ENCODE results near the gene TFEB. TPM values are rescaled to one million over a fixed set of nuclear protein-coding genes. Genes with fewer than 3 reads are reported as not detected.

TFEB gene
- total and polyA plus RNA-seq, 2 donors from 2014 or later, result 50.7 to 51.0 TPM

DNA sequence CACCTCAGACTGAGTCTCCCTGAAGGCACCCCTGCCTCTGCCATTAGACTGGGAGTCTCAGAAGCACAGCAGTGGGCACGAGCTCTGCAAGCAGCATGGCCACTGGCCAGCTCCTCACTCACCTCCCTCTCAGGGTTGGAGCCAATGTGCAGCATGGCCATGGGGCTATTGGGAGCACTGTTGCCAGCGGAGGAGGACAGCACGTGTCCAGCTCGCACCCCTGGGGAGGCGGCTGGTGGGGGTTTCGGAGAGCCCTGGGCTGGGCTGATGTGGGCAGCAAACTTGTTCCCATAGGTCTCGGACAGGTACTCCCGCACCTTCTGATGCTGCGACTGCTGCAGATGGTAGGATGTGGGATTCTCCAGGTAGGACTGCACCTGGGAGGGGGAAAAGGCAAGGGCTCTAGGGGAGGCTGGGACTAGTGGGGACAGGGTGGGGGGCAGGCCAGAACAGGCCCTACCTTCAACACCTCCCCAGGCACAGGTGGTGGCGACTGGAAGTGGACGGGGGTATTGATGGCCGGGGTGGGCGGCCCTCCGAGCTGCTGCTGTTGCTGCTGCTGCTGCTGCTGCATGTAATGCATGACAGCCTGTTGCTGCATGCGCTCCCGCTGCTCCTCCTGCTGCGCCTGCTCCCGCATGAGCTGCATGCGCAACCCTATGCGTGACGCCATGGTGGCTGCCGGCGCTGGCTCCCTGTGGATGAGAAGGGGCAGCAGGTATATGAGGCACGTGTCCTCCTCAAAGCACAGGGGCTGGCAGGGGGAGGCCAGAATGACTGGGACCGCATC lies 44.7 kb downstream of the TFEB start:
- H3K4me1 ChIP-seq (ENCODE audit: control insufficient read depth in 2 of 3, insufficient read depth in 2 of 3, low read depth in 1 of 3, low read length in 3 of 3), result peaks cover 0 to 18% (median 6%) of the 10 kb centered on the region in 3 donors
- TF ChIP-seq, protein P1, sequence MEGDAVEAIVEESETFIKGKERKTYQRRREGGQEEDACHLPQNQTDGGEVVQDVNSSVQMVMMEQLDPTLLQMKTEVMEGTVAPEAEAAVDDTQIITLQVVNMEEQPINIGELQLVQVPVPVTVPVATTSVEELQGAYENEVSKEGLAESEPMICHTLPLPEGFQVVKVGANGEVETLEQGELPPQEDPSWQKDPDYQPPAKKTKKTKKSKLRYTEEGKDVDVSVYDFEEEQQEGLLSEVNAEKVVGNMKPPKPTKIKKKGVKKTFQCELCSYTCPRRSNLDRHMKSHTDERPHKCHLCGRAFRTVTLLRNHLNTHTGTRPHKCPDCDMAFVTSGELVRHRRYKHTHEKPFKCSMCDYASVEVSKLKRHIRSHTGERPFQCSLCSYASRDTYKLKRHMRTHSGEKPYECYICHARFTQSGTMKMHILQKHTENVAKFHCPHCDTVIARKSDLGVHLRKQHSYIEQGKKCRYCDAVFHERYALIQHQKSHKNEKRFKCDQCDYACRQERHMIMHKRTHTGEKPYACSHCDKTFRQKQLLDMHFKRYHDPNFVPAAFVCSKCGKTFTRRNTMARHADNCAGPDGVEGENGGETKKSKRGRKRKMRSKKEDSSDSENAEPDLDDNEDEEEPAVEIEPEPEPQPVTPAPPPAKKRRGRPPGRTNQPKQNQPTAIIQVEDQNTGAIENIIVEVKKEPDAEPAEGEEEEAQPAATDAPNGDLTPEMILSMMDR (IDR thresholded peaks at IDR 0.05; ENCODE audit: borderline replicate concordance, extremely low read depth, insufficient read depth), result no peak
- intact Hi-C loops (cut with DNase I), result no loop called here
- no peak overlapping the region for H3K9ac ChIP-seq (ENCODE audit: low read length in 3 of 3)
- no peak overlapping the region for H3K4me3 ChIP-seq (ENCODE audit: low read length in 3 of 3)
- DNase-seq, result peak in 1 of 5 donors; percentile 72
- H3K36me3 ChIP-seq (ENCODE audit: control insufficient read depth in 2 of 3, insufficient read depth in 3 of 3, low read length in 3 of 3), result peaks cover 0 to 13% (median 5%) of the 10 kb centered on the region in 3 donors
- no peaks in the 10 kb centered on the region for H3K27me3 ChIP-seq (ENCODE audit: control insufficient read depth, insufficient read depth, low read length)
- H3K27ac ChIP-seq (ENCODE audit: low read depth in 2 of 2, low read length in 2 of 2), result peak overlapping the region in 1 of 2 donors; percentile 25
- H3K9me3 ChIP-seq (ENCODE audit: control insufficient read depth in 2 of 3, insufficient read depth in 1 of 3, low read length in 3 of 3), result no peaks in the 10 kb centered on the region
- no peak for FAIRE-seq

DNA sequence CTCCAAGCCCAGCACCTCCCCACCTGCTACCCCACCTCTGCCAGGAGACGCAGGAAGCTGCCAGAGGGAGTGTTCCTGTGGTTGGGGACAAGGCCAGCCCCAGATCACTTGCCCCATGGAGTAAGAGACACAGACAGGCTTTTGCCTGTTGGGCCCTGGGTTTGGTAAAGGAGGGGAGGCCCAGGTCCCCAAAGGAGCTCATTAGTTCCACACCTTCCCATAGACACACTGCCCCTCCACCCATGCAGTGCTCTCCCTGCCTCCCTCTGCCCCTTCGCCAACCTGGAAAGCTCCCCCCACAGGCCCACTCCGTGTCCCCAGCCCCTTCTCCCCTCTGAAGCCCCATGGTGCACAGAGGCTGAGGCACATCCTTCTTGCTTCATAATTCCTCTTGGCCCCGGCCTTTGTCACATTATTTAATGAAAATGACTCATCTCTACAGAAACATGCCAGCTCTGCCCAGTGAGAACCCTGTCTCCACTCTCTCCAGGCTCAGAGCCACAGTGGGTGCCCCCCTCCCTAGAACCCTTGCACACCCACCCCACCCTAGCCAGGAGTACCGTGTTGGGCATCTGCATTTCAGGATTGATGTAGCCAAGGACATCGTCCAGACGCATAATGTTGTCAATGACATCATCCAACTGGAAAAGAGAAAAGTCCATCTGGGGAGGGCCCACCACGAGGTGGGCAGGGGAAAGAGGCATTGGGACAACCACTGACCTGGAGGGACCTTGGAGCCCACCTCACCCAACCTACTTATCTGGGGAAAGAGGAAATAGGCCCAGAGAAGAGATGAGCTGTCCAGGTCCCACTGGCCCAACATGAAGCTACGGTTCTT lies 46.0 kb downstream of the TFEB start:
- DNase-seq, result peak in 2 of 5 donors; percentile 28 to 43
- no peaks in the 10 kb centered on the region for H3K27me3 ChIP-seq (ENCODE audit: control insufficient read depth, insufficient read depth, low read length)
- peak overlapping the region; percentile 81 to 86 for H3K27ac ChIP-seq (ENCODE audit: low read depth in 2 of 2, low read length in 2 of 2)
- peaks cover 0 to 18% (median 0%) of the 10 kb centered on the region in 3 donors for H3K4me1 ChIP-seq (ENCODE audit: control insufficient read depth in 2 of 3, insufficient read depth in 2 of 3, low read depth in 1 of 3, low read length in 3 of 3)
- peak overlapping the region in 1 of 3 donors; percentile 48 for H3K9ac ChIP-seq (ENCODE audit: low read length in 3 of 3)
- H3K4me3 ChIP-seq (ENCODE audit: low read length in 3 of 3), result no peak overlapping the region
- no peaks in the 10 kb centered on the region for H3K9me3 ChIP-seq (ENCODE audit: control insufficient read depth in 2 of 3, insufficient read depth in 1 of 3, low read length in 3 of 3)
- TF ChIP-seq, protein P1 (IDR thresholded peaks at IDR 0.05; ENCODE audit: borderline replicate concordance, extremely low read depth, insufficient read depth), result no peak
- H3K36me3 ChIP-seq (ENCODE audit: control insufficient read depth in 2 of 3, insufficient read depth in 3 of 3, low read length in 3 of 3), result peaks cover 0 to 19% (median 11%) of the 10 kb centered on the region in 3 donors
- no peak for FAIRE-seq
- intact Hi-C loops (cut with DNase I), result no loop called here

DNA sequence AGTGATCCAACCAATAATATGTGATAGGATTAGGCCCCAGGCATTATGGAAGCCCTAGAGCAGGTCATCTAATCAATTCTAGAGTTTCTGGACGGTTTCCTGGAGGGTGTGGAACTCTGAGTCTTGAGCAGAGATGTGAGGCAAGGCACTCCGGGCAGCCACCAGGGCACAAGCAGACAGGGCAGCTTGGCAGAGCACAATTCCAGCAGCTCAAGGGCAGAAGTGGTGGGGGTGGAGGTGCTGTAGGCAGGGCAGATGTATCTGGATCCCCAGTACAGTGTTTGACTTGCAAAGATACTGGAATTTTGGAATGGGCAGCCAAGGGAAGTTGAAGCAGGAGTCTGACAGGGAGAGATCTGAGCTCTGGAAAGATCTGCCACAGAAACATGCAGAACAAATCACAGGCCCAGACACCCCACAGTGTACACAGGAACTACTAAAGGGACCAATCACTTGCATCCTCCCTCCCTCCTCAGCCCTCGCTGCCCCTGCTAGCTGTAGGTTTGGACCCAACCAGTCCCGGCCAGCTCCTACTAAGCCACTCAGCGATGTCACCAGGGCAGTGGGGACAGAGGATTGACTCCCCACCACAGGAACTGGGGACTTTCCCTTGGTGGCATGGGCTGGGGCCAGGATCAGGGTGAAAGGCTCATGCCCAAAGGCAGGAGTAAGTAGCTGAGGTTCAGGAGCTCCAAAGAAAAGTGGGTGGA lies 47.0 kb downstream of the TFEB start:
- H3K36me3 ChIP-seq (ENCODE audit: control insufficient read depth in 2 of 3, insufficient read depth in 3 of 3, low read length in 3 of 3), result peaks cover 0 to 19% (median 11%) of the 10 kb centered on the region in 3 donors

More for the DNA sequence above, 47.0 kb downstream of the TFEB start:
- H3K4me3 ChIP-seq (ENCODE audit: low read length in 3 of 3), result no peak overlapping the region
- FAIRE-seq (no peak), DNase-seq (peak in 2 of 5 donors; percentile 38 to 72)
- TF ChIP-seq, protein P1 (IDR thresholded peaks at IDR 0.05; ENCODE audit: borderline replicate concordance, extremely low read depth, insufficient read depth), result no peak
- peaks cover 0 to 18% (median 0%) of the 10 kb centered on the region in 3 donors for H3K4me1 ChIP-seq (ENCODE audit: control insufficient read depth in 2 of 3, insufficient read depth in 2 of 3, low read depth in 1 of 3, low read length in 3 of 3)
- H3K27ac ChIP-seq (ENCODE audit: low read depth in 2 of 2, low read length in 2 of 2), result peak overlapping the region; percentile 81 to 86
- peak overlapping the region in 2 of 3 donors; percentile 49 to 56 for H3K9ac ChIP-seq (ENCODE audit: low read length in 3 of 3)
- H3K9me3 ChIP-seq (ENCODE audit: control insufficient read depth in 2 of 3, insufficient read depth in 1 of 3, low read length in 3 of 3), result no peaks in the 10 kb centered on the region
- intact Hi-C loops (cut with DNase I), result no loop called here
- no peaks in the 10 kb centered on the region for H3K27me3 ChIP-seq (ENCODE audit: control insufficient read depth, insufficient read depth, low read length)
